IPS-18a (cell line): ENCODE data around the gene NAV2.

ENCODE experiments used
- H3K27ac ChIP-seq: one replicate; pipeline ENCODE4 v1.5.1; 2013; ENCODE audit warnings: low read length
- H3K27me3 ChIP-seq: one replicate; pipeline ENCODE4 v1.6.1; 2013; ENCODE audit warnings: mild to moderate bottlenecking, low read length; ENCODE audit not compliant: control insufficient read depth, insufficient read depth
- H3K36me3 ChIP-seq: one replicate; pipeline ENCODE4 v1.6.1; 2013; ENCODE audit warnings: low read depth, low read length; ENCODE audit not compliant: control insufficient read depth
- H3K4me1 ChIP-seq: one replicate; pipeline ENCODE4 v1.6.1; 2013; ENCODE audit warnings: low read depth, low read length; ENCODE audit not compliant: control insufficient read depth
- H3K4me3 ChIP-seq: one replicate; pipeline ENCODE4 v1.5.1; 2013; ENCODE audit warnings: low read length
- H3K9ac ChIP-seq: one replicate; pipeline ENCODE4 v1.6.1; 2013; ENCODE audit warnings: mild to moderate bottlenecking, low read length, moderate library complexity
- H3K9me3 ChIP-seq: one replicate; pipeline ENCODE4 v1.6.1; 2013; ENCODE audit warnings: low read depth, low read length; ENCODE audit not compliant: control insufficient read depth

The NAV2 gene

DNA sequence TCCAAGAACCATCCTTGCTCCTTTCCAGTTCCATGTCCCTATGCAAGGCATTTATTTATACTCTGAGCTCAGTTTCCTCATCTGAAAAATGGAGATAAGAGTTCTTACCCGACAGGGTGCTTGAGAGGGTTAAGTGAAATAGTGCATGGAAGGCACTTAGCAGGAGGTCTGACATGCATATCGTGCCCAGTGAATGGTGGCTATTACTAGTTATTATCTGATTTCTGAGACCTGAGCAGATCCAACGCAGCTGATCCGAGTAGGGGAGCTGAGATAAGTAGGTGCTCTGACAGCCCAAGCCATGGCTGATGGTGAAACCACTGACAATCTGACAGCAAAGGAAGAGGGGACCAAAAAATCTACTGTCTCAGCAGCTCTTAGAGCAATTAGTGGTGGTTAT lies 24.9 kb downstream of the NAV2 start:
- Histone ChIP-seq H3K9me3 (no peaks in the 10 kb centered on the region), H3K36me3 (no peaks in the 10 kb centered on the region), H3K27me3 (no peaks in the 10 kb centered on the region), H3K4me3 (no peak overlapping the region), H3K27ac (no peak overlapping the region), H3K4me1 (peaks cover 15% of the 10 kb centered on the region), H3K9ac (no peak overlapping the region)

DNA sequence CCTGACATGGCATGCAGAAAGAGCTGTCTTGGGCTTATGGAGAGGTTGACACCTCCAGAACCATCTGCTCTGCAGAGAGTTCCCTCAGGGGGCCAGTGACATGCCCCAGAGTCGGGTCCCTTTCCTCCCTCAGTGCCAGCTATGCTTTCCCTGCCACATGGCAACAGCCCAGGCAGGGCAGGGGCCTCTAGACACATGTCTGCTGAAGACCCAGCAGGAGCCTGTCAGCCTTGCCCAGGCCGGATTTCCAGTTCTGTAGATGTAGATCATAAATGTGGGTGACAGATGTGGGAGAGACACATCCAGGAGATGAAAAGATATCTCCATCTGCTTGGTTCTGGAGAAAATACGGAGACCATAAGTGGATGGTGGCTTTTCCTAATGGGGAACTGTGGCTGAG lies 25.5 kb downstream of the NAV2 start:
- Histone ChIP-seq H3K27me3 (no peaks in the 10 kb centered on the region), H3K9ac (no peak overlapping the region), H3K9me3 (no peaks in the 10 kb centered on the region), H3K4me3 (no peak overlapping the region), H3K36me3 (no peaks in the 10 kb centered on the region), H3K4me1 (peaks cover 15% of the 10 kb centered on the region), H3K27ac (no peak overlapping the region)

DNA sequence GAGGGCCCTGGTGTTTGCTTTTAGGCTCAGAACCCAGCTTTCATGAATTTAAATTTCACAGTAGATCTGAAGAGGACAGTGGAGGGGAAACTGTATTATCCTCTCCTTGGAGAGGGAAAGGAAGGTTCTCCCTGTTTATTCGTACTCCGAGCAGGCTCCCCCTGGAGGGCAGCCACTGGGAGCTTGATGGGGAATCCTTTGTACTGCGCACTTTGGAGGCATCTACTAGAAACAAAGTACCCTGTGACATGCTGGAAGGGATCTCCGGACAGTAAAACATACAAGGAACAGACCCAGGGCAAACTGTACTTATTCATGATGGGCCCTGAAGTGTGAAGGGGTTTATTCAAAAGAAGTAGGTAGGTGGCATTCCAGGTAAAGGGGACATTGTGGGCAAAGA lies 27.2 kb downstream of the NAV2 start:
- peaks cover 15% of the 10 kb centered on the region for H3K4me1 ChIP-seq
- no peak overlapping the region for H3K4me3 ChIP-seq
- no peak overlapping the region for H3K27ac ChIP-seq
- no peaks in the 10 kb centered on the region for H3K36me3 ChIP-seq
- H3K9ac ChIP-seq, result no peak overlapping the region
- H3K27me3 ChIP-seq, result no peaks in the 10 kb centered on the region
- H3K9me3 ChIP-seq, result no peaks in the 10 kb centered on the region

DNA sequence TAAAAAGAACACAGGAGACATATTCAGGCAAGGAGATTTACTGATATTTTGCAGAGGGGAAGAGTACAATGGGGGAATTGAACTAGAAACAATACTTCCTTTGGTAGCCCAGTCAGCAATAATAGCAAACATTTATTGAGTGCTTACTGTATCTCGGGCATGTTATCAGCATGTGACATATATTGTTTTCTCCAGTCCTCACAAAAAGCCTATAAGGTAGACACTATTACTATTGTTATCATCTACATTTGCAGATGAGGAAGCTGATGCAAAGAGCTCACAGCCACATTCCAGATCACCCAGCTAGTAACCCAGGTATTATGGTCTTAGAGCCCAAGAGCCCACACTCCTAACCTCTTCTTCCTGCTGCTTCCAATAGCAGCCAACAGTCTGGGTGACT lies 27.9 kb downstream of the NAV2 start:
- Histone ChIP-seq H3K4me1 (peaks cover 15% of the 10 kb centered on the region), H3K27me3 (no peaks in the 10 kb centered on the region), H3K36me3 (no peaks in the 10 kb centered on the region), H3K4me3 (no peak overlapping the region), H3K9me3 (no peaks in the 10 kb centered on the region), H3K27ac (no peak overlapping the region), H3K9ac (no peak overlapping the region)

DNA sequence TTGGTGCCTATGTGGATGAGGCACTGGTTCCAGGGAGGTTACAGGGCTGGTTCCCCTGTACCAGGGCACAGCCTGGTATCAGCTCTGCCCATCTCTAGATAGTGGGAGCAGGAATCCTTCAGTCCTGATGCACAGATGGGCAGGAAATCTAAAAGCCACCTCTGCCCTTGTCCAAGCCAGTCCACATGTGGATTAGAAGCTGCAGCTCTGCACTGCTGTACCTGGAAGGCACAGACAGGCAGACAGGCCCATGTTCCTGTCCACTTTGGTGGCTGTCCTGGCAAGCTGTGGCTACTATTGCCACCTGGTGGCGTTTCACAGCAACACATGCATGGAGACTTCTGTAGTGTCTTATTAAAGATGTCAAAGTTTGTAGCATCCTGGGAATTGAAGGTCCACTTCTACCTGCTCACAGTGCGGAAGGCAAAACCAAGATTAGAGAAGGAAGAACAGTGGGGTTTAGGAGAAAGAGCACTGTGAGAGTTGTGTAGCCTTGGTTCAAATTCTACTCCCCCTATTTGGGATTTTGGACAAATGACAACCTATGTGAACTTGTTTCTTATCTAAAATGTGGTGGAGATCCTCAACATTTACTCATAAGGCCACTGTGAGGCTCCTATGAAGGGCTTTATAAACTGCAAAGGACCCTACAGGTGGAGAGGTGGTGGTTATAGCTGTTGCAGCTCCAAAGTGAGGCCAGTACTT lies 30.1 kb downstream of the NAV2 start:
- no peak overlapping the region for H3K27ac ChIP-seq
- no peaks in the 10 kb centered on the region for H3K27me3 ChIP-seq
- no peak overlapping the region for H3K9ac ChIP-seq
- H3K4me3 ChIP-seq, result no peak overlapping the region
- no peaks in the 10 kb centered on the region for H3K36me3 ChIP-seq
- H3K4me1 ChIP-seq, result peaks cover 15% of the 10 kb centered on the region
- H3K9me3 ChIP-seq, result no peaks in the 10 kb centered on the region

DNA sequence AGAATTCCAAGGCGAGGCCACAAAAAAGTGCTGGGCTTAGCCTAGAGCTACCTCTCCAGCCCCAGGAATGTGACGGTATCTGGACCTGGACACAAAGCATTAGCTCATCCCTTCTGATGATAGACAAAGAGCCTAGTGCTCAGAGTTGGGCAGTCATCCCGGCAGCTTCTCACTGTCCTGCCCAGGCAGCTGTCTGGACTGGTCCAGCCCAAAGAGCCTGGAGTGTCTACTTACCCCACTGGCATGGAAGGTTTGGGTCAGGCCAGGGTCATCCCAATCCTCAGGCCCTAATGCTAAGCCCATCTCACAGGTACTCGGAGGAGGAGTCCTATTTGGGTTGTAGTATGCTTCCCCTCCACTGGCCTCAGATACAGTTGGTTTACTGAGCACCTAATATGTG lies 31.0 kb downstream of the NAV2 start:
- Histone ChIP-seq H3K27ac (no peak overlapping the region), H3K9ac (no peak overlapping the region)

DNA sequence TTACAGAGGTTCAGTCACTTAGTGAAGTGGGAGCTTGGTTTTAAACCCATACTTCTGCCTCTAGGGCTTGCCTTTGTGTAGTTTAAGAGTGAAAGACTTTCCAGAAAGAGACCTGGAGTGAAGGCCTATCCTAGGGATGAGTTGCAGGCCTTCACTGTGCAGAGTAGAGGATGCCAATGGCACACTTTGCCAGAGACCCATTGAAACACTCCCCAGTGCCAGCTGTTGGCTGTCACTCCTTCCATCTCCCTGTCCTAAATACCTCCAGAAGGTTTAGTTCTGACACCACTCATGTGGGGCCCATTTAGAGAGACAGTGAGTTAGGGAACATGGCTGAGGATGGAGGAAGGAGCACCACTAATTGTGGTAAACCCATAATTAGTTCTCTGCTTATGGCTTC lies 31.5 kb downstream of the NAV2 start:
- Histone ChIP-seq H3K4me3 (no peak overlapping the region), H3K9ac (no peak overlapping the region), H3K4me1 (peaks cover 15% of the 10 kb centered on the region), H3K36me3 (no peaks in the 10 kb centered on the region), H3K9me3 (no peaks in the 10 kb centered on the region), H3K27me3 (no peaks in the 10 kb centered on the region), H3K27ac (no peak overlapping the region)

More for the DNA sequence above, 31.0 kb downstream of the NAV2 start:
- H3K27me3 ChIP-seq, result no peaks in the 10 kb centered on the region
- H3K36me3 ChIP-seq, result no peaks in the 10 kb centered on the region
- H3K9me3 ChIP-seq, result no peaks in the 10 kb centered on the region
- no peak overlapping the region for H3K4me3 ChIP-seq
- H3K4me1 ChIP-seq, result peaks cover 13% of the 10 kb centered on the region

DNA sequence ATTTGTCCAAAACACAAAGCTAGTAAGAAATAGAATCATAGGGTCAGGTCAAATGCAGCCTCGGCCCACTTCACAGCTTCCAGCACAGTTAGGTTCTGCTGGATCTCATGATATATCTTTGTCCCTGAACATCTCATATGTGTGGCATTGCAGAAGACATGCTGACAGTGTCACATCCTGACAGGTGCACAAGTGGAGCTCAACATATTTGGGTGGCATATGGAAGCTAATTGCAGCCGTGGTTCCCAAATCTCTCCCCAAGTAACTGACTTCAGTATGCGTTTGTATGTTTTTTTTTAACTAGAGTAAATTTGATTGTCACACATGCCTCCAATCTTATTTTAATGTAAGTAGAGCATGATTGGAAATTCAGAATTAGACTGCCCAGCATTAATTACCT lies 33.4 kb downstream of the NAV2 start:
- Histone ChIP-seq H3K27me3 (no peaks in the 10 kb centered on the region), H3K9me3 (no peaks in the 10 kb centered on the region), H3K36me3 (no peaks in the 10 kb centered on the region), H3K27ac (no peak overlapping the region), H3K4me1 (peaks cover 11% of the 10 kb centered on the region), H3K4me3 (no peak overlapping the region), H3K9ac (no peak overlapping the region)

DNA sequence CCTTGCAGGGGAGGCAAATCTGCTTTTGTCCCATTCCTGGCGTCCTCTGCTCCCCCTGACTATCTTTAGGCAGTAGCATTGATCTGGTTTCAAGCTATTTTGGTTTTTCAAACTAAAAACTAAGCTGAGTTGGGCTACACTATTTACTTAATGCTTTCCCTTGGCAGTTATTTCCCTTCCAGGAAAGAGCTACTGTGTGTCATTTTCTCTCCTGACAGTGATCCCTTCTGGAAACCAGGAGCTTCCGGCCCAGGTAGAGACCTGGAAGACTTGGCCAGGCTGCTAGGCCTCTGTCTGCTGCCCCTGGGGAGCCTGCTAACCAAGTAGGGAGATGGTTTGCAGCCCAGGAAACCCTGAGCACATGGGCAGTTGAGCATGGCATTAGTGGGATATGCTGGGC lies 35.0 kb downstream of the NAV2 start:
- Histone ChIP-seq H3K27me3 (no peaks in the 10 kb centered on the region), H3K36me3 (no peaks in the 10 kb centered on the region)

DNA sequence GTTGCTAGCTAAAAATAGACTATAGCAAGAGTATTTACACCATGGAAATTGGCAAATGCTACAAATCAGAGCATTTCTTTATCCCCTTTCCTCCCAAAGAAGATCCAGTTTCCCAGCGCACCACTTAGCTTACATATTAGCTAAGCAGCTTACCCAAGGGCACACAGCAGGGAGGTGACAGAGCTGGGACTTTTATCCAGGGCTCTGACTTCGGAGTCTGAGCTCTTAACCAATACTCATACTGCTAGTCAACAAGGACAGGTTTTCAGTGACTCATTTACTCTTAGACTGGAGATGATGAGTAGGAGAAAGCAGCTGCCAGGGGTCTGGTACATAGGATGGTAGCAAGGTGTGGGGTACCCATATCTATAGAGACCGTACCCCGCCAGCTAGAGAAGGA lies 38.4 kb downstream of the NAV2 start:
- no peaks in the 10 kb centered on the region for H3K27me3 ChIP-seq
- H3K36me3 ChIP-seq, result no peaks in the 10 kb centered on the region
- peaks cover 21% of the 10 kb centered on the region for H3K4me1 ChIP-seq
- no peak overlapping the region for H3K27ac ChIP-seq
- no peak overlapping the region for H3K9ac ChIP-seq
- H3K4me3 ChIP-seq, result no peak overlapping the region
- no peaks in the 10 kb centered on the region for H3K9me3 ChIP-seq

More for the DNA sequence above, 35.0 kb downstream of the NAV2 start:
- Histone ChIP-seq H3K4me1 (peaks cover 11% of the 10 kb centered on the region), H3K9me3 (no peaks in the 10 kb centered on the region), H3K9ac (no peak overlapping the region), H3K27ac (no peak overlapping the region), H3K4me3 (no peak overlapping the region)

DNA sequence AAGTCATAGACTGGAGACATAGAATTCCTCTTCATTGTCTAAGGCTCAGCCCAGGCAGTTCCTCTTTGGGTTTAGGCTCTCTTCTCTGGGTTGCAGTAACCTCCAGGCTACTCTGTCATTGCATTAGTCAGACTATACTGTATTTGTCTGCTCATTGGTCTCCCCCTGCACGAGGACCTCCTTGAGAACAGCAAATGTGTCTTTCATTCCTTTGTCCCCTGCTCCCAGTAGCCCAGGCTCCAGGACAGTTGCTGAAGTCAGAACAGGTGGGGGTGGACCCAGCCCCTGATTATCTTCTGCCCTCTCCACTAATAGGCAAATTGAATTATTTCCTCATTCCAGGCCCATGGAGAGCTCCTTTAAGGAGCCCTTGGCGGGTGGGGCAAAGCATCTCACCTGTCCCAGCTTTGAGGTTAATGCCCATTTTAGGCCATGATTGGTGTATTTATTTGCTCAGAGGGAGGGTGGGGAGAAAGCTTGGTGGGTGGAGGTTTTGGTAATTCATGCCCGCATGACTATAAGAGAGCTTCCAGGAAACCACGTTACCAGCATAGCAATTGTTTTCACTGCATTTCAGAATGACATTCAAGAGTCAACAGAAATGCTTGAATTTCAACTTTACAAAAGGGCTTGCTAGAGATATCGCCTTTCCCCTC lies 40.9 kb downstream of the NAV2 start:
- Histone ChIP-seq H3K4me1 (peaks cover 26% of the 10 kb centered on the region), H3K9me3 (no peaks in the 10 kb centered on the region), H3K36me3 (no peaks in the 10 kb centered on the region), H3K9ac (no peak overlapping the region), H3K27me3 (no peaks in the 10 kb centered on the region), H3K4me3 (no peak overlapping the region), H3K27ac (no peak overlapping the region)
